Measurements from ENCODE around the gene CDK19. TPM values are rescaled to one million over a fixed set of nuclear protein-coding genes. Genes with fewer than 3 reads are reported as not detected.

The CDK19 gene
- total RNA-seq, 6 donors from 2014 or later, result 5.2 to 20.4 (median 12.4) TPM

DNA sequence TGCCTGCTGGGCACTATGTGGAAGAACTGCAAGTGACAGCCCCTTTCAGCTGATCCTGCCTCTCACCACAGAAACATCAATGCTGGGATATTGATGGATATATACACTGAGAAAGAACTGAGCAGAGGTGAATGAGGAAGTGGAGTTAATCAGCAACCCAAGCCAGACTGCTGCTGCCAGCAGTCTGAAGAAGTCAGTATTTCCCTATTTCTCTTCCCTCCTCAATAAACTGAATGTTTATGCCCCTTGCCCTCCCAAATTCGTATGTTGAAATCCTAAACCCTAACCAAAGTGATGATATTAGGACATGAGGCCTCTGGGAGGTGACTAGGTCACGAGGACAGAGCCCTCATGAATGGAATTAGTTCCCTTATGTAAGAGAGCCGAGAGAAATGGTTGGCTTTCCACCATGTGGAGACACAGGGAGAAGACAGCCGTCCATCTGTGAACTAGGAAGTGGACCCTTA, 76.3 kb downstream of the CDK19 start:
- peak in 1 of 2 donors; percentile 14 for TF ChIP-seq POLR2AphosphoS5 (IDR thresholded peaks at IDR 0.05)
- no peak for TF ChIP-seq POLR2A (IDR thresholded peaks at IDR 0.05)
- peak in 1 of 4 donors; percentile 57 for TF ChIP-seq EP300 (IDR thresholded peaks at IDR 0.05)
- TF ChIP-seq, protein P1, sequence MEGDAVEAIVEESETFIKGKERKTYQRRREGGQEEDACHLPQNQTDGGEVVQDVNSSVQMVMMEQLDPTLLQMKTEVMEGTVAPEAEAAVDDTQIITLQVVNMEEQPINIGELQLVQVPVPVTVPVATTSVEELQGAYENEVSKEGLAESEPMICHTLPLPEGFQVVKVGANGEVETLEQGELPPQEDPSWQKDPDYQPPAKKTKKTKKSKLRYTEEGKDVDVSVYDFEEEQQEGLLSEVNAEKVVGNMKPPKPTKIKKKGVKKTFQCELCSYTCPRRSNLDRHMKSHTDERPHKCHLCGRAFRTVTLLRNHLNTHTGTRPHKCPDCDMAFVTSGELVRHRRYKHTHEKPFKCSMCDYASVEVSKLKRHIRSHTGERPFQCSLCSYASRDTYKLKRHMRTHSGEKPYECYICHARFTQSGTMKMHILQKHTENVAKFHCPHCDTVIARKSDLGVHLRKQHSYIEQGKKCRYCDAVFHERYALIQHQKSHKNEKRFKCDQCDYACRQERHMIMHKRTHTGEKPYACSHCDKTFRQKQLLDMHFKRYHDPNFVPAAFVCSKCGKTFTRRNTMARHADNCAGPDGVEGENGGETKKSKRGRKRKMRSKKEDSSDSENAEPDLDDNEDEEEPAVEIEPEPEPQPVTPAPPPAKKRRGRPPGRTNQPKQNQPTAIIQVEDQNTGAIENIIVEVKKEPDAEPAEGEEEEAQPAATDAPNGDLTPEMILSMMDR (IDR thresholded peaks at IDR 0.05), result no peak
- peak in 1 of 2 donors; percentile 49 for DNase-seq
- WGBS, 2 donors, result 60 to 64% methylated on average over 4 of the region's 4 CpGs
- Histone ChIP-seq H3K9me3 (peaks cover 10 to 25% (median 22%) of the 10 kb centered on the region in 4 donors), H3K27ac (peak overlapping the region in 2 of 4 donors; percentile 22 to 30), H3K27me3 (no peaks in the 10 kb centered on the region), H3K4me3 (no peak overlapping the region), H3K4me1 (no peaks in the 10 kb centered on the region), H3K36me3 (peaks cover 0 to 11% (median 1%) of the 10 kb centered on the region in 4 donors)
- peak; percentile 55 to 93 for ATAC-seq (ENCODE audit: low FRiP score in 2 of 2)

DNA sequence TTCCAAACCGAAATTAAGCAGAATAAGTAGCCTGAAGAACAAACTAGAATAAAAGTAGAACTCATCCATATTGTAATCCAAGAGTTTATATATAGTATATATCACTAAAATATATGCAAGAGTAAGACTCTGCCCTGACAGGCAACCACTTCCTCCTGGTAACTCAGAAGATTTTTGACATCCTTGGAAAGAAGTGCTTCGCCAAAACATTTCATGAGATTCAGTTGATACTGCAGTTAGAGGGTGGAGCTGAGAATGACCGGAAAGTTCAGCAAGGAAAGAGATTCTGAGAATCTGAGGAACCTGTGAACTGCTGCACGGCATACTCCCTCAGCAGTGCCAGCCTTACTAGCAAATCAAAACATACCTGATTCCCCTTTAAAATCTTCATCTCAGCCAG, 79.6 kb downstream of the CDK19 start:
- TF ChIP-seq, protein P1 (IDR thresholded peaks at IDR 0.05), result no peak
- TF ChIP-seq POLR2AphosphoS5 (IDR thresholded peaks at IDR 0.05) (no peak), EP300 (IDR thresholded peaks at IDR 0.05) (no peak), POLR2A (IDR thresholded peaks at IDR 0.05) (no peak)
- no peak overlapping the region for H3K27ac ChIP-seq
- no peaks in the 10 kb centered on the region for H3K4me1 ChIP-seq
- H3K4me3 ChIP-seq, result no peak overlapping the region
- DNase-seq (no peak), ATAC-seq (ENCODE audit: low FRiP score in 2 of 2) (no peak)
- no peaks in the 10 kb centered on the region for H3K9me3 ChIP-seq
- H3K36me3 ChIP-seq, result peaks cover 0 to 11% (median 0%) of the 10 kb centered on the region in 4 donors
- no peaks in the 10 kb centered on the region for H3K27me3 ChIP-seq
- 86 to 87% methylated on average over 4 of the region's 4 CpGs for WGBS, 2 donors

DNA sequence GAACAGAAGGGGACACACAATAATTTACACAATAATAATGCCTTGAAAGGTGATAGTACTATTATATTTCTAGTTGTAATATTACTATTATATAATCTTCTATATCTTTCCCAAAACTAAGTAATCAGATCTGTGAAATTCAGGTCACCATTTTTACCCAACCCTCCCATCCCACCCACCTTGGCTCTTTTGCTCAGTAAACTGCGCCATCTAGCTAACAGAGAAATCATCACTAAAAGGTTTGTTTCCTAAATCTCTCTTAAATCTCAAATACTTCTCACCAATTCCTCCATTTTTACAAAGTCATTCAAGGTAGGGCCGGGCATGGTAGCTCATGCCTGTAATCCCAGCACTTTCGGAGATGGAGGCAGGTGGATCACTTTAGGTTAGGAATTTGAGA, 83.4 kb downstream of the CDK19 start:
- ATAC-seq (ENCODE audit: low FRiP score in 2 of 2) (no peak), DNase-seq (no peak)
- H3K4me3 ChIP-seq, result no peak overlapping the region
- WGBS, 2 donors, result 97 to 98% methylated on average over 3 of the region's 3 CpGs
- no peaks in the 10 kb centered on the region for H3K9me3 ChIP-seq
- H3K27me3 ChIP-seq, result no peaks in the 10 kb centered on the region
- no peak overlapping the region for H3K27ac ChIP-seq
- H3K36me3 ChIP-seq, result peaks cover 0 to 11% (median 0%) of the 10 kb centered on the region in 4 donors
- TF ChIP-seq POLR2AphosphoS5 (IDR thresholded peaks at IDR 0.05) (no peak), EP300 (IDR thresholded peaks at IDR 0.05) (no peak), POLR2A (IDR thresholded peaks at IDR 0.05) (no peak)
- TF ChIP-seq, protein P1 (IDR thresholded peaks at IDR 0.05), result no peak
- no peaks in the 10 kb centered on the region for H3K4me1 ChIP-seq

DNA sequence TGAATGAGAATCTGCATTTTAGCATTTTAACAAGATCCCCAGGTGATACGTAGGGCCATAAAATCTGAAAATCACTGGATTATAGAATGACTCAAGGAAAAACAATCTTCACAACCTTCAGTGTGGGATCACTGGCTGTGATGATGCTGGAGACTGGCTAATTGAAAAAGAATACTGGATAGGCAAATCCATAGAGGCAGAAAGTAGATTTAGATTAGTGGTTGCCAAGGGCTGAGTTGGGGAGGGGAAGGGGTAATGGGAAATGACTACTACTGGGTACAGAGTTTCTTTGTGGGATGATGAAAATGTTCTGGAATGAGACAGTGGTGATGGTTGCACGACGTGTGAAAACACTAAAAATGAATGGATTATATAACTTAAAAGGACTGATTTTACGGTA, 84.1 kb downstream of the CDK19 start:
- Histone ChIP-seq H3K4me3 (no peak overlapping the region), H3K4me1 (no peaks in the 10 kb centered on the region), H3K27ac (no peak overlapping the region), H3K27me3 (no peaks in the 10 kb centered on the region), H3K9me3 (no peaks in the 10 kb centered on the region), H3K36me3 (peaks cover 0 to 11% (median 0%) of the 10 kb centered on the region in 4 donors)
- no peak for DNase-seq
- 95 to 98% methylated on average over 4 of the region's 4 CpGs for WGBS, 2 donors
- no peak for ATAC-seq (ENCODE audit: low FRiP score in 2 of 2)
- TF ChIP-seq, protein P1 (IDR thresholded peaks at IDR 0.05), result no peak
- TF ChIP-seq POLR2A (IDR thresholded peaks at IDR 0.05) (no peak), EP300 (IDR thresholded peaks at IDR 0.05) (no peak), POLR2AphosphoS5 (IDR thresholded peaks at IDR 0.05) (no peak)

DNA sequence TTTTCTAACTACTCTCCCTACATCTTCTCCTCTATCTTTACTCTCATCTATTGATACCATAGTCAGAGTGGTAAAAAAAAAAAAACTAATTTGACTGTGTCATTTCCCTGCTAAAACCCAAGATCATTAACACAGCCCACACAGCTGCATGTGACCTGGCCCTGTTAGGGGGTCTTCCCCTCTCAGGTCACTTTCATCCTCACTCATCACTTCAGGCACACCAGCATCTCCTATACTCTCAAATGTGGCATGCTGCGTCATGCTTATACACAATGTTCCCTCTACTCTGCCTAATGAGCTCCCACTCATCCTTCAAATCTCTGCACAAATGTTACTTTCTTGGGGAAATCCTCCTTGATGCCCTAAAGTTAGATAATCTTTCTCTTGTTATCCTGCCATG, 86.8 kb downstream of the CDK19 start:
- WGBS, 2 donors, result 100% methylated on average over 1 of the region's 1 CpG
- TF ChIP-seq EP300 (IDR thresholded peaks at IDR 0.05), result no peak
- TF ChIP-seq, protein P1 (IDR thresholded peaks at IDR 0.05), result no peak
- TF ChIP-seq POLR2A (IDR thresholded peaks at IDR 0.05), result no peak
- TF ChIP-seq POLR2AphosphoS5 (IDR thresholded peaks at IDR 0.05), result no peak
- no peak overlapping the region for H3K27ac ChIP-seq

More for the DNA sequence above, 86.8 kb downstream of the CDK19 start:
- ATAC-seq (ENCODE audit: low FRiP score in 2 of 2), result no peak
- Histone ChIP-seq H3K36me3 (no peaks in the 10 kb centered on the region), H3K9me3 (no peaks in the 10 kb centered on the region), H3K4me3 (no peak overlapping the region), H3K27me3 (no peaks in the 10 kb centered on the region), H3K4me1 (peaks cover 0 to 3% (median 0%) of the 10 kb centered on the region in 4 donors)
- DNase-seq, result no peak

All from upper lobe of left lung (tissue), 6 donors.